Stimulated activated CD8-positive, alpha-beta memory T cell treated with anti-CD3 and anti-CD28 coated beads, Interleukin-4, amount 100 ng/mL, for 1 hour (primary cell): ENCODE measurements around the gene SLIT3.

Experiments used
- DNase-seq, 2 donors: peaks; one replicate each; pipeline ENCODE4 v3.0.0-alpha.2; 2020; ENCODE audit warnings: low read depth in 2 of 2, low spot score in 1 of 2

The SLIT3 gene

DNA sequence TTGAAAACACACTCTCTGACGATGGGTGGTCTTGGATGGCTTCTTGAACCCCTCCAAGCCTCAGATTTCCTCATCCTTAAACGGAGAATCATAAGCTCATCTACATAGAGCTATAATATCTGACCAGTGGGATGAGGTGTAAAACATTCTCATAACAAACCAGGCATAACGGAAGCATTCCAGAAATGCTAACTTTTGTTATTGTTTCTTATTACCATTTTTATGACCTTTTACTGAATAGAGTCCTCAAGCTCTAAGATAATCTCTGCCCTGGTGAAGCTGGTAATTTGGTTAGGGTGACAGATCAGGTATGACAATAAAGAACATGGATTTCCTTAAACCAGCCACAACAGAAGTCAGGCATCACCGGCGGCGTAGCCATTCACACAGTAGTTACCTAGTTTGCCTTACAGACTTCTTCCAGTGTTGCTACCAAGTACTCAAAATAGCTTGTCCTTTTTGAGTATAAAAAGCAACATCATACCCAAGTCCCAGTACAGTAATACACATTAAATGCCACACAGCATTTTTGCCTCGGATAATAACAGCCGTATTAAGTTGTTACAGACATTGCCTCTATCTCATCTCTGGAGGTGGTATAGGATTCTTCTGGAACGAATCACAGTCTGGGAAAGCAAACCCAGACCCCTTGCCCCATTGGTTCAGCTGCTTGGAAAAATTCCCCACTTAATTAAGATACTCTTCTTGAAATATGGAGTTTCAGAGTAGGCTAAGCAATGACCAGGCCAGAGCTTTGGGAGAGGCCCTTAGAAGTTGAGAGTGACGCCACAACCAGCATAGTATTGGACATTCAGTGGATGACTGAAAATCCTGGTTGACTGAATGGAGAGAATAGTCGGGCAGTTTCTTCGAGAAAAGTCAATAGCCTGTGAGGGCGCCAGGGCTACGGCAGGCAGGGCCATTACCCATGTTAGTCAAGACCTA, 252.5 kb downstream of the SLIT3 start:
- no peak for DNase-seq

DNA sequence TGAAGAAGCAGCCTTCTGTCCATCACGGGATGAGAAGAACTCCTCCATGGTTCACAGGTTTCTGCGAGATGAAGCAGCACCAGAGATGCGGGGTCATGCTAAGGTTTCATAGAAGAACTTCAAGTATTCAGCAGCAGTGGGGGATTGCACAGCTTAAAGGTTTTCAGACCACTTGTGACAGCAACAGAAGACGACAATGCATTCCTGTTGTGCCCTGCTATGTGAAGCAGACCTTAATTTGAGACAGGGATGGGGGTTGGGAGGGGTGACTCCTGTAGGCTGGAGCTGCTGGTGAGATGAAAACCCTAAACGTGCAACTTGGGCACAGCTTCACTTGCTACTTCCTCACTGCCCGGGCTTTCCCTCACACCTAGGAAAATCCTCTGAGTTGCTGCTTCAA, 256.0 kb downstream of the SLIT3 start:
- no peak for DNase-seq

DNA sequence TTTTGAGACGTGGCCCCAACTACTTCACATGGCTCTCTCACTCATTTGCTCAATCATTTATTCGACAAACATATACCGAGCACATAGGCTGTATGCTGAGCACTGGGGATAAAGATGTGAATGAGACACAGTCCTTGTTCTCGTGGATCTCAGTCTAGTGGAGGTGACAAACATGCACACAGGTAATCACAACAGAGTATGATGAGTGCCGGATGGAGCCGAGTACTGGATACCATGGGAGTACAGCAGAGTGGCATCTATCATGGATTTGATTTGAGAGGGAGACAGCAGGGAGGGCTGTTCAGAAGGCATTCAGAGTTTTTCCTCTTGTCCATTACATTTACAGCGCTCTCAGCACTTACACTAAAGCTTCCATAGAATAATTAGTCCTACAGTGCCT, 259.8 kb downstream of the SLIT3 start:
- DNase-seq, result no peak

DNA sequence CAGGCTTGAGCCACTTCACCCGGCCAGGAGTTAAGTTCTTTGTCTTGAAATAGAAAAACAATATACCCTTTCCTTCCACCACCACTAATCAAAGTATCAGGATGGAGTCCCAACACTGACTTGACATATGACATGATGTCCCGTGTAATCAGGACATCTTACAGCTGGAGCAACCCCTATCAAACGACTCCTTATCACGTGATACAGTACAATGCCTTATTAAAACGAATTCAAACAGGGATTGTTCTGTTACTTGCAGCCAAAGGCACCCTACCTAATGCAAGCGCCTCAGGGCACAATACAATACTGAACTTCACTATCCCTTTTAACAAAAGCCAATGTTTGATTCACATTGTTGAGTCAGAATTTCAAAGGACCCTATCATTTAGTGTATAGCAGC, 261.3 kb downstream of the SLIT3 start:
- DNase-seq, result no peak

DNA sequence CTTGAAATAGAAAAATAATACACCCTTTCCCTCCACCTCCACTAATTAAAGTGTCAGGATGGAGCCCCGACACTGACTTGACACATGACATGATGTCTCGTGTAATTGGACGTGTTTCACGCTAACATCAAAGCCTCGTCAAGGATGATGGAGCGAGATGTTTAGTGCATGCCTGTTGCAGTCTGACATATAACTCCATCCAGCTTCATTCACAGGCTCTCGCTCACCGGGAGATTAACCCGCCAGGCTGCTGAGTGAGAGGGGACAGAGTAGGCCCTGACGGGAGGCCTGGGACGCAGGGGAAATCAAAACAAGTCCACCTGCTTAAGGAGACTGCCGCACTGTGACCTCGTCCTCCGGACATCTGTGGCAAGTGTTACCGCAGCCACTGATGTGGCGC, 263.5 kb downstream of the SLIT3 start:
- DNase-seq, result no peak

DNA sequence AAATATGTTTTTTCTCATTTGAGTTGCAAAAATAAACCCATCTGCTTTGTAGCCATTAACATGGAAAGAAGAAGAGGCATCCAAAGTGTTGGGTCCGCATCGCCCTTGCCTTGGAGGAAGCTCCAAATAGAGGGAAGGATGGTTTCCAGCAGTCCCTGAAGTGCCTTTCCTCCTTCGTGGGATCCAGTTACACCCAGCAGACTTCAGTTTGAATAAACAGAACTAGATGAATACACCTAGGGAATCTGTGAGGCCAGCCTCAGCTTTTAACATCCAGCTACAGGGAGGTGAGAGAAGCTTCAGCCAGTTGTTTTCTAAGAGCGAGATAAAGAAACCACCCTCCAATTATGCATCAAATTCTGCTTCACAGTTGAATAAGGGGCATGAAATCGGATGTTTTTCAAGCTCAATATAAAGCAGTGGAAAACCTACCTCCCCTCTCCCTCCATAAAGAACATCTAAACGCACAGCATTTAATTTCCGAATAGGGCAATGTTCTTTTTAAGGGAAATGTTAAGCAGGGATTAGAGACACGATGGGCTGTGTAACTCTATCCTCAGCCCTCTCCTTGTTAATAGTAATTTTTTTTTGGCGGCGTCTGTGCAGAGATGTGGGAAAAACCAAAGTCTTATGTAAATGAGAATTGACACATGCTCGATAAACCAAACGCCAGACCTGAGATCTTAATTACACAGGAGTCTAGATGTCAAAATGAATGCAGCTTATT, 264.7 kb downstream of the SLIT3 start:
- no peak for DNase-seq

DNA sequence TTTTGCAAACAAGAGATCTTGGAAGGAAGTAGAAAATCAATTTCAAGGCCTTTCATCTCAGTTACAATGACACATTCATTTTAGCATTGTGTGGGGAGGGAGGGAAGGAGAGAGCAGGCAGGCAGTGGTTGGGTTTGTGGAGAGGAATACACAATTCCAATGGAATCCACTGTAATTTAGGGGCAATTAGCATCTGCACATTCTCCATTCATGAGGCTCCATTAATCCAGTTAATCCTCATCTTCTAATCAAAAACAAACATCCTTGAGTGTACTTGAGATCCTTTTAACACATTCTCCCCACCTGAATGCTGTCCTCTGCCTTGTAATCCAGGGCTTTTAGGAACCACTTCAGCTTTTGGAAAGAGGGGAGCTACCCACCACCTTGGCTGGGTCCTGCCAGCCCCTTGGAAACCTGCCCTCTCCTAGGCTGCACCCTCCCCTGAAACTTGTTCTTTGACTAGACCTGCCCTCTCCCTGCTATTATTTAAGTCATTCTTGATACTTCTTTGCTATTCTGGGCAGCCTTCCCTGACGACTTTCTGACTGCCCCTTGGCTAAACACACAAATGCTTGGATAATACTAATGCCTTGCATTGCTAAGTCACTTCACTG, 271.2 kb downstream of the SLIT3 start:
- no peak for DNase-seq

DNA sequence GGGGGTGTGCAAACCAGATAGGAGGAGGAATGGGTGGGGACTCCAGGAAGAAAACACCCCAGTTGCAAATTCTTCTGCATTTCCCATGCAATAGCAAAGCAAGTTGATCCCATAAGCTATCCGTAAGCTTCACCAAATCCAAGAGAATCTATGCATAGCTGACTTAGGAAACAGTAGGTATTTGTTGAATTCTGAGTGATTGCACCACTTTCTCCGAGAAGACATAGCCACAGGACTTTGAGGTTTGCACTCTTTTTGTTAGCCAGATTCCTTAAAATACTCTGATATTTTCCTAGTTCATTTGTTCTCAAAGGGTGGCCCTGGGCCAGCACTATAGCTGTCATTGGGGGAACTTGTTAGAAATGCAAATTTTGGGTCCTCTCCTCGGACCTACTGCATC, 271.9 kb downstream of the SLIT3 start:
- no peak for DNase-seq

DNA sequence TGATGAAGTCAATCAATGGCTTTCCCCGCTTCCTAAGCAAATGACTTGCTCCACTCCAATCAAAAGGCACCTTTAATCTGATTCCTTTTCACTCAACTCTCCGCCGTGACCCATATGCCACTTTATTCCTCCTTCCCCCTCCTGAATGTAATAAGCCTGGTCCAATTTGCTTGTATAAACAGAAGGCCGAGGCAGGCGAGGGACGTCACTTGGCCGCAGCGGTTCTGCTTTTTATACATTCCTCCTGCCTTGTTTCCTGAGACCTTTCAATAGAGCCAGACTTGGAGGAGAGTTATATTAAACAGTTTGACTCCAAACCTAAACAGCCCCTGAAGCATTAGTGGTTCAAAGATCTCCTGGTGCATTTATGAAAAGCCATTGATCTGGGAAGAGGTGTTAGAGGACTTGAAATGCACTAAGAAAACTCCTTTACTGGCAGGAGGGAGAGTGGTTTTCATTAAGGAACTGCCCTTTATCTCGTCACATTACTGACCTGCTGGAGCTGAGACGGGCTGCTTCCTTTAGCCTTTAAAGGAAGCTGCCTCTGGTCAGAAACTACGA, 273.4 kb downstream of the SLIT3 start:
- DNase-seq, result no peak

DNA sequence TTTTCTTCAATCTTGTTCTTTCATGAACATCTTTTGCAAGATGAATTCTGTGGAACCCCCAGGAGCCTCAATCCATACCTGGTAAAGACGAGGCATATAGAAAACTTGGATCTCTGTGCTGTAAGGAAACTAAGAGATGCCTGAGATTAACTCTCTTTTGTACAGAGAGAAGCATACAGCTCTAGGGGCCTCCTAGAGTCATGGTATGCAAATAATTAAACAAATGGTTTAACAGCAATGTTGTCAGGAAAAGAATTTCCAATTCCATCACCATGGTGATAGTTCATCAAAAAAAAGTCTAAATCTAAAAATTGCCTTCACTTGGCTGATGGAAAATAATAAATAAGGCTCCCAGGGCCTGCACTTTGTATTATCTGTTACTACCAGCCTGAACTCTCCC, 275.4 kb downstream of the SLIT3 start:
- DNase-seq, result no peak

DNA sequence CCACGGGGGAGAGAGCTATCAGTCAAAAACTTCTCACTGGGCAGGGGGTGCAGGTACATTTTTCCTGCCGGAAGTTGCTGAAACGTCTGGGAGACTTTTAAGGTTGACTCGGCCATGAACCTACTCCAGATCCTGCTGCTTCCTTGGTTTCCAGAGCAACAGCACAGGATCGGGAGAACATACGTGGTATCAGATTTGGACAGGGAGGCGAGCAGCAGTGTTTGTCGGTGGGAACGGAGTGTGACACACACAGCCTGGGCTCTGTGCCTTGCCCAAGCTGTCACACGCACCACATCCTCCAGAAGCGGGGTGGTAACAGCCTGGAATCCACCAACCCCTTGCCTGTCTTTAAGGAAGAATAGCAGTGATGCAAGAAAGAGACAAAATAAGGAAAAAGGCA, 276.5 kb downstream of the SLIT3 start:
- DNase-seq, result no peak

DNA sequence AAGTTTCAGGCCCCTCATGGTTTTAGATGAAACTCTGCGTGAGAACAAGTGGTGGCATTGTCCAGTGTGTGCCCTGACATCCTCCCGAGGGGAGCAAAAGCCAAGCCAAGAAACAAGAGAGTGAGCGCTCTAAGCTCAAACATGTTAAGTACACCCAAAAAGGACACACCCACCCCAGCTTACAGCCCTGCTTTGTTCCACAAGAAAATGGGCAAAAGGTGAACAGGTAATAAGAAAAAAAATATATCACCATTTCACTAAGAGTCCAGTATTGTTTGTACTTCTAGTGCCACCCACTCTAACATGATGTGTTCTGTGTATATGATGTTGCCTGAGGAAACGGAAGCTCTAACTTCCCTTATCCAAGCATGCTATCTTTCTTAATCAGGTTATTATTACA, 278.2 kb downstream of the SLIT3 start:
- no peak for DNase-seq

DNA sequence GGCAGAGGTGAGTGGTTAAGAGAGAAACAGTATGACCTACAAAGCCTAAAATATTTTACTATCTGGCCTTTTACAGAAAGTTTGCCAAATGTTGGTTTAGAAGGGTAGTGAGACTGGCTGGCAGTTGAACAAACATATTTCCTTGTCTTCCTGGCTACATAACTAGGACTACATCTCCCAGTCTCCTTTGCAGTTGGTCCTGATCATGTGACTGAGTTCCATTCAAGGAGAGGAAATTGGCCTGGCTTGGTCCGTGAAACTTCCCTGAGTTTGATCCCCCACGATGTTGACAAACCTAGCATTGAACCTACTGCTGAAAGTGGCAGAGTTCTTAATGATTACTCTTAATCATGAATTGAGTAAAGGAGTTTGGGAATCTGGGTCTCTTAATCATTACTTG, 280.8 kb downstream of the SLIT3 start:
- no peak for DNase-seq

DNA sequence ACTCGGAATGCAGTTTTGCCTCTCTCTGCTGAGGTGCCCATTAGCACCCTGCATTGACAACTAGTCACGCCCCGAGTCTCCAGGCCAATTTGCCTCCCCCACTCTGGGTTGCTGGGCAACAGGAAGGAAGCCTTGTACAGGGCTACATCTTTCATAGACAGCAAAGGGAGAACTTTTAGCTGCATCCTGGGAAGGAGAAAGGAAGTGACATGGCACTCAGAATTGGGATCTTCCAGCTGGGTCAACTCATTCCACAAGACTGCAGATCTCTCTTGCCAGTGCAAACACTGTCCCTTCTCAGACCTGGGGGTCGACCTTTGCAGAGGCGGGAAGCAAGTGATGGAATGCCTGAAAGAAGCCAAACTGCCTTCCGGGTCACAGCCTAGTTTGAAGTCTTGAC, 282.0 kb downstream of the SLIT3 start:
- no peak for DNase-seq

DNA sequence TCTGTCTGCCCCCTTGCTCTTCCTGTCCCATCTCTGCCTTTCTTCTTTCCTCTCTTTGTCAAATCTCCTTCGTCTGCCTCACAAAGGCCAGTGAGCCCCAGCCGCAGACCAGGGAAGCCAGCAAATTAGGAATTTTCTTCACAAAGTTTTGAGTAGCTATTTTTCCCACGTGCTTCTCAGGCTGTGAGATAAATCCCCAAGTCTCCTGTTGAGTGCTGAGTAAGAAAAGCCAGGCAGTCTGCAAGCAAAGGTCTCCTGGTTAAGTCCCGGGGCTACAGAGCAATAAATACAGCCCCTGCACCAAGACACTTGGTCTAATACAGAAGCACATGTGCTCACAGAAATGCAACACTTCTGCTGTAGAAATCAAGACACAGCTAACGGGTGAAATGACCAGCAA, 284.9 kb downstream of the SLIT3 start:
- no peak for DNase-seq

DNA sequence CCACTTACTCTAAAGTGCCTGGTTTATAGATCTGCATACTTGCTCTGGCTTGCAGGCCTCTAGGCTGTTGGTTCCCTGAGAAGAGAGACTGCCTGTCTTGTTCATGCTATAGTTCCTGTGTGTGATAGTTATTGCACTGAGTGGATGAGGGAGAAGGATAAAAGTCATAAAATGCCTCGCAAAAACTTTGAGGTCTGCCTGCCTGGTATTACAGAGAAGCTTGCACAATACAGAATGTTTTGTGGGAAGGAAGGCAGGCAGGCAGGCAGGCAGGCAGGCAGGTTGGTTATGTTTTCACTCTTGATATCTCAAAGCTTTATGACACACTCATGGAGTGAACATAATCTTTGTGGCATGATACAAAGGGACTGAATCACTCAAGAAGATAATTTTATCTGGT, 287.1 kb downstream of the SLIT3 start:
- DNase-seq, result no peak

DNA sequence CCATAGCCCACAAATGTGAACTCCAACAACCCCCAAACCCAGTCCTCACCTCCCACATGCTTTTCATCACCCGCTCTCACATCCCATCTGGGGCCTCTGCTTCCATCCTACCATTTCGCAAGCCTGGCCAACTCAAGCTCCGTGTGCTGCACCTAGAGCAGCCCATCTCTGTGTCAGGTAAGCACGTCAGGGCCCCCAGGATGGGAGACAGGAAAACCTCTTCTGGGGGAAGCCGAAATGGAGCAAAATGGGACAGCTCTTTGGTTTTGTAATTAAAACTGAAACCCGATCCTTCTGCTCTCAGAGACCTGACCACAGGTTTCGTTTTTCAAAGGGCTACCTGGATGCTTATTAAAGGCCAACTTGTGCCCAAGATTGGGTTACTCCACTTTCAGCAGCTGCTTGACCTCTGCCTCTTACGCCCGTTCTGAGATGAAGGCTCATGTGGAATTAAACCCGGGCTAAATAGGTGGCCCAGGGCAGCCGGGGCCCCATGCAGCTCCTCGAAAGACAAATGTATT, 287.7 kb downstream of the SLIT3 start:
- DNase-seq, result no peak

DNA sequence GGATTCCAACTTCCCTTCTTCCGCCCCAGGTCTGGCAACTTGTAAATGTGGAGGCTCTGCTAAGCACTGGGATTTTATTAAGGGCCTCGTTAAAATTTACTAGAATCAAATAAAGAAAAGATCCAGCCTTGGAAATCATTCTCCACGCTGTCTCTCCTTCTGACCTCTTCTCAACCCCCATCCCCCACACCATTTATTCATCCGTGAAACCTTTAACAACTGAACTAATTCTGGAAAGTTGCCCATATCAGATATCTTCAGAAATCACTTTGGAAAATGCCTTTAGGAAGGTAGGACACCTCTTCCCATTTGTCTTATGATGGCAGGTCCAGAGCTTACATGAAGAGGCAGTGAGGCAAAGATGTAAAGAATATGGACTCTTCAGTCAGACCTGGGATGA, 288.5 kb downstream of the SLIT3 start:
- no peak for DNase-seq

DNA sequence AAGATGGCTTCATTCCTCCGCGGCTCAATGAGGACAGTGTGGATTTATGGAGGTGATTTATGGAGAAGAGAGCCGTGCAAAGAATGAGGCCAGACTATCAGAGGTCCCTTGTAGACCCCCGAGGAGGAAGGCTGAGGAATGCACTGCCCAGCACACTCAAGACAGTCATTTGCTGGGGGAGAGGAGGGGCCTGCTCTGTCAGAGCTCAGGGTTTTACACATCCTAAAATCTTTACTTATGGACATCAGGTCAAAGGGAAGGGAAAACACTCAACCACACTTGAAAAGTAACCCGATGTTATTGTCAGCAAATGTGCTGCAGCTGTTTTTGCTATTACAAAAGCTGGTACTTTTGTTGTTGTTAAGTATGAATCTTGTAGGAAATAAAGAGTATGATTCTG, 289.5 kb downstream of the SLIT3 start:
- no peak for DNase-seq

DNA sequence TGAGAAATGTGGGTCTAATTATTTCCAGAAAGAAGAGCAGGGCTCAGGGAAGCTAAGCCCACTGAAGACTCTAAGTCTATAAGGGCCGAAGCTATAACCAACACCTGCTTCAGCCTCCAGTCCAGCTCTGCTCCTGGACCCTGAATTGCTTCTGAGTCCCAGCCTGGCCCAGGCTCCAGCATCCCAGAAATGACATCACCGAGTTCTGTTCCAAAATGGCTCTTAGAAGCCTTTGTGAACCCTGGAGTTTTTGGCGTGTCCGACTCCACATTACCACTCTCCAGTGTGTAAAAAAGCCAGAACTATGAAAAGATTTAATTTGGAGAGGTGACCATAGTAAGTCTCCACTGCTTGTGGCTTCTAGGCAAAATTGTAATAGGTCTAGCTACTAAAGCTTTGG, 289.9 kb downstream of the SLIT3 start:
- DNase-seq, result no peak

DNA sequence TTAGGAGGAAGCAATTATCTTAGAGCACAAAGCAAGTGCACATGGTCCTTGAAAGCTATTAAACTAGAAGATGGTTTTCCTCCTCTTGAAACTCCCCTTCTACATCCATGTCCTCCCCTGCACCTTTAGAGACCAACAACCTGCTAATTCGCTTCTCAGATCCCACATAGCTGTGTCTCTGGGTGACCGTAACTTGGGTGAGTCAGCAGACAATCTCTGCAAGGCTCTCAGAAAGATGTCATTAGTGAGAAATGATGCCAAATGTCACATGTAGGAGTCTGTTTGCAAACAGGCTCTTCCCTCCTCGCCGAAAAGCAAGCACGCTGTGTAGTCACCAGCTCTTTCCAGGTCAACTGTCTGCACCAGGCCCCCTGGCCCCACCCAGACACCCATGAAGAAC, 291.8 kb downstream of the SLIT3 start:
- DNase-seq, result no peak
